Rectal smooth muscle tissue (tissue), 1 donor: ENCODE measurements around the gene MTHFD2L.

Experiments
- H3K27ac ChIP-seq: one replicate; pipeline ENCODE4 v1.7.0; 2013; ENCODE audit warnings: low read depth, low read length, inconsistent platforms
- H3K27me3 ChIP-seq: one replicate; pipeline ENCODE4 v1.7.0; 2013; ENCODE audit warnings: low read length; ENCODE audit not compliant: control insufficient read depth, insufficient read depth
- H3K36me3 ChIP-seq: one replicate; pipeline ENCODE4 v1.7.0; 2013; ENCODE audit warnings: low read length; ENCODE audit not compliant: control insufficient read depth, insufficient read depth
- H3K4me1 ChIP-seq: one replicate; pipeline ENCODE4 v1.7.0; 2013; ENCODE audit warnings: low read length; ENCODE audit not compliant: control insufficient read depth, insufficient read depth
- H3K4me3 ChIP-seq: one replicate; pipeline ENCODE4 v1.7.0; 2013; ENCODE audit warnings: low read length
- H3K9ac ChIP-seq: one replicate; pipeline ENCODE4 v1.7.0; 2013; ENCODE audit warnings: low read length

MTHFD2L gene

GRCh38 chr4:74237425-74237966 lies 79.6 kb downstream of the MTHFD2L start:
- Histone ChIP-seq H3K4me1 (no peaks in the 10 kb centered on the region), H3K4me3 (no peak overlapping the region), H3K27me3 (no peaks in the 10 kb centered on the region), H3K36me3 (no peaks in the 10 kb centered on the region), H3K9ac (no peak overlapping the region), H3K27ac (no peak overlapping the region)

- Histone ChIP-seq H3K4me1 (no peaks in the 10 kb centered on the region), H3K36me3 (no peaks in the 10 kb centered on the region), H3K9ac (no peak overlapping the region), H3K4me3 (no peak overlapping the region), H3K27ac (no peak overlapping the region), H3K27me3 (no peaks in the 10 kb centered on the region)
These were observed 86.1 kb downstream of the MTHFD2L start for GRCh38 chr4:74244049-74244448.

- H3K9ac ChIP-seq = no peak overlapping the region
- H3K4me3 ChIP-seq = no peak overlapping the region
- H3K4me1 ChIP-seq = no peaks in the 10 kb centered on the region
These were observed 95.0 kb downstream of the MTHFD2L start for GRCh38 chr4:74252933-74253332.

GRCh38 chr4:74254386-74254785 lies 96.5 kb downstream of the MTHFD2L start:
- Histone ChIP-seq H3K4me1 (no peaks in the 10 kb centered on the region), H3K27me3 (no peaks in the 10 kb centered on the region), H3K9ac (no peak overlapping the region), H3K4me3 (no peak overlapping the region), H3K36me3 (no peaks in the 10 kb centered on the region), H3K27ac (no peak overlapping the region)

More at GRCh38 chr4:74252933-74253332, 95.0 kb downstream of the MTHFD2L start:
- Histone ChIP-seq H3K27me3 (no peaks in the 10 kb centered on the region), H3K36me3 (no peaks in the 10 kb centered on the region), H3K27ac (no peak overlapping the region)

GRCh38 chr4:74255096-74255495 lies 97.2 kb downstream of the MTHFD2L start:
- Histone ChIP-seq H3K36me3 (no peaks in the 10 kb centered on the region), H3K4me1 (no peaks in the 10 kb centered on the region), H3K4me3 (no peak overlapping the region), H3K27ac (no peak overlapping the region), H3K27me3 (no peaks in the 10 kb centered on the region), H3K9ac (no peak overlapping the region)

- no peak overlapping the region for H3K27ac ChIP-seq
- H3K9ac ChIP-seq = no peak overlapping the region
- H3K4me3 ChIP-seq = no peak overlapping the region
These were observed 101.0 kb downstream of the MTHFD2L start for GRCh38 chr4:74258963-74259362.

GRCh38 chr4:74260036-74260435 lies 102.1 kb downstream of the MTHFD2L start:
- H3K4me3 ChIP-seq = no peak overlapping the region
- H3K9ac ChIP-seq = no peak overlapping the region
- H3K36me3 ChIP-seq = no peaks in the 10 kb centered on the region
- H3K27me3 ChIP-seq = no peaks in the 10 kb centered on the region
- H3K4me1 ChIP-seq = no peaks in the 10 kb centered on the region
- H3K27ac ChIP-seq = no peak overlapping the region

More at GRCh38 chr4:74258963-74259362, 101.0 kb downstream of the MTHFD2L start:
- no peaks in the 10 kb centered on the region for H3K27me3 ChIP-seq
- H3K4me1 ChIP-seq = no peaks in the 10 kb centered on the region
- H3K36me3 ChIP-seq = no peaks in the 10 kb centered on the region

- Histone ChIP-seq H3K27ac (no peak overlapping the region), H3K4me1 (no peaks in the 10 kb centered on the region), H3K36me3 (no peaks in the 10 kb centered on the region), H3K9ac (no peak overlapping the region), H3K27me3 (no peaks in the 10 kb centered on the region), H3K4me3 (no peak overlapping the region)
These were observed 104.6 kb downstream of the MTHFD2L start for GRCh38 chr4:74262522-74262921.

- H3K27ac ChIP-seq = no peak overlapping the region
- no peak overlapping the region for H3K9ac ChIP-seq
- no peak overlapping the region for H3K4me3 ChIP-seq
- no peaks in the 10 kb centered on the region for H3K27me3 ChIP-seq
- no peaks in the 10 kb centered on the region for H3K4me1 ChIP-seq
- H3K36me3 ChIP-seq = no peaks in the 10 kb centered on the region
These were observed 105.6 kb downstream of the MTHFD2L start for GRCh38 chr4:74263551-74263950.

GRCh38 chr4:74266081-74266480 lies 108.2 kb downstream of the MTHFD2L start:
- Histone ChIP-seq H3K27me3 (no peaks in the 10 kb centered on the region), H3K27ac (no peak overlapping the region), H3K4me3 (no peak overlapping the region), H3K9ac (no peak overlapping the region), H3K4me1 (no peaks in the 10 kb centered on the region), H3K36me3 (no peaks in the 10 kb centered on the region)

GRCh38 chr4:74267998-74268606 lies 110.2 kb downstream of the MTHFD2L start:
- Histone ChIP-seq H3K4me3 (no peak overlapping the region), H3K27ac (no peak overlapping the region), H3K36me3 (no peaks in the 10 kb centered on the region), H3K4me1 (no peaks in the 10 kb centered on the region), H3K9ac (no peak overlapping the region), H3K27me3 (no peaks in the 10 kb centered on the region)

- Histone ChIP-seq H3K9ac (no peak overlapping the region), H3K27me3 (no peaks in the 10 kb centered on the region), H3K4me1 (no peaks in the 10 kb centered on the region), H3K4me3 (no peak overlapping the region), H3K27ac (no peak overlapping the region), H3K36me3 (no peaks in the 10 kb centered on the region)
These were observed 110.7 kb downstream of the MTHFD2L start for GRCh38 chr4:74268643-74269042.

GRCh38 chr4:74278490-74278889 lies 120.6 kb downstream of the MTHFD2L start:
- Histone ChIP-seq H3K27ac (no peak overlapping the region), H3K27me3 (no peaks in the 10 kb centered on the region), H3K36me3 (no peaks in the 10 kb centered on the region), H3K9ac (no peak overlapping the region), H3K4me1 (no peaks in the 10 kb centered on the region), H3K4me3 (no peak overlapping the region)
